ENCODE data around the gene SCFD2. TPM values are rescaled to one million over a fixed set of nuclear protein-coding genes. Genes with fewer than 3 reads are reported as not detected.

The SCFD2 gene
- polyA plus RNA-seq, 3 donors = 5.4 to 9.4 (median 6.7) TPM

GRCh38 chr4:53377319-53378170, 11.7 kb upstream of the SCFD2 start, which contains the start of gene FIP1L1:
TSS of gene FIP1L1 (plus strand) at chr4:53377641. CDS start at chr4:53377839, 198 bp downstream.
- WGBS (ENCODE audit: insufficient coverage) = 0% methylated on average over 81 of the region's 85 CpGs
- peaks cover 10 to 11% of the 10 kb centered on the region in 2 donors for H3K36me3 Mint-ChIP-seq
- Histone ChIP-seq H3K9me3 (replicated peaks in 1 of 2; ENCODE audit: control insufficient read depth in 1 of 2, insufficient read depth in 1 of 2, low read length in 2 of 2) (no peaks in the 10 kb centered on the region), H3K79me2 (ENCODE audit: insufficient read depth, low read length) (peaks cover 51% of the 10 kb centered on the region), H3K9ac (ENCODE audit: insufficient read depth, low read length, poor library complexity, severe bottlenecking) (peak within 1 kb of the TSS; percentile 85), H3K27me3 (ENCODE audit: control insufficient read depth in 2 of 2, insufficient read depth in 2 of 2, low read length in 2 of 2) (no peaks in the 10 kb centered on the region), H3K27ac (ENCODE audit: low read depth in 1 of 2, low read length in 2 of 2) (peak within 1 kb of the TSS; percentile 82 to 89), H4K20me1 (ENCODE audit: insufficient read depth, low read length) (peaks cover 21% of the 10 kb centered on the region), H2AFZ (ENCODE audit: insufficient read depth, low read depth, low read length, poor library complexity, severe bottlenecking) (peak within 1 kb of the TSS; percentile 86), H3K36me3 (replicated peaks in 1 of 2; ENCODE audit: control insufficient read depth in 1 of 2, insufficient read depth in 2 of 2, low read length in 2 of 2) (peaks cover 6 to 7% of the 10 kb centered on the region in 2 donors), H3K4me1 (ENCODE audit: control insufficient read depth in 1 of 2, insufficient read depth in 2 of 2, low read length in 2 of 2) (peaks cover 16 to 23% of the 10 kb centered on the region in 2 donors), H3K4me2 (replicated peaks; ENCODE audit: extremely low read depth, low read length, poor library complexity, severe bottlenecking) (peak within 1 kb of the TSS; percentile 89), H3K4me3 (replicated peaks in 1 of 3; ENCODE audit: low read depth in 2 of 3, low read length in 3 of 3) (peak within 1 kb of the TSS; percentile 67 to 86 (median 83))
- DNase-seq = peak; percentile 86 to 93 (median 91)
- H3K4me1 Mint-ChIP-seq = peaks cover 28% of the 10 kb centered on the region
- H3K27ac Mint-ChIP-seq = peak within 1 kb of the TSS; percentile 96 to 99 (median 96)
- intact Hi-C loops (cut with micrococcal nuclease) = loop anchor here (1.0 to 10.0 kb wide), 2 partner anchors 10 to 687 kb away; partner anchors contain the start of gene CHIC2 (in 1 of the 2)
- H3K27me3 Mint-ChIP-seq (ENCODE audit: low read depth in 3 of 3) = peaks cover 0 to 2% (median 1%) of the 10 kb centered on the region in 3 donors
- TF ChIP-seq, protein P1, sequence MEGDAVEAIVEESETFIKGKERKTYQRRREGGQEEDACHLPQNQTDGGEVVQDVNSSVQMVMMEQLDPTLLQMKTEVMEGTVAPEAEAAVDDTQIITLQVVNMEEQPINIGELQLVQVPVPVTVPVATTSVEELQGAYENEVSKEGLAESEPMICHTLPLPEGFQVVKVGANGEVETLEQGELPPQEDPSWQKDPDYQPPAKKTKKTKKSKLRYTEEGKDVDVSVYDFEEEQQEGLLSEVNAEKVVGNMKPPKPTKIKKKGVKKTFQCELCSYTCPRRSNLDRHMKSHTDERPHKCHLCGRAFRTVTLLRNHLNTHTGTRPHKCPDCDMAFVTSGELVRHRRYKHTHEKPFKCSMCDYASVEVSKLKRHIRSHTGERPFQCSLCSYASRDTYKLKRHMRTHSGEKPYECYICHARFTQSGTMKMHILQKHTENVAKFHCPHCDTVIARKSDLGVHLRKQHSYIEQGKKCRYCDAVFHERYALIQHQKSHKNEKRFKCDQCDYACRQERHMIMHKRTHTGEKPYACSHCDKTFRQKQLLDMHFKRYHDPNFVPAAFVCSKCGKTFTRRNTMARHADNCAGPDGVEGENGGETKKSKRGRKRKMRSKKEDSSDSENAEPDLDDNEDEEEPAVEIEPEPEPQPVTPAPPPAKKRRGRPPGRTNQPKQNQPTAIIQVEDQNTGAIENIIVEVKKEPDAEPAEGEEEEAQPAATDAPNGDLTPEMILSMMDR (IDR thresholded peaks at IDR 0.05) = no peak
- H3K9me3 Mint-ChIP-seq = peaks cover 0 to 3% (median 0%) of the 10 kb centered on the region in 7 donors
- peak within 1 kb of the TSS; percentile 99 for H3K4me3 Mint-ChIP-seq

DNA sequence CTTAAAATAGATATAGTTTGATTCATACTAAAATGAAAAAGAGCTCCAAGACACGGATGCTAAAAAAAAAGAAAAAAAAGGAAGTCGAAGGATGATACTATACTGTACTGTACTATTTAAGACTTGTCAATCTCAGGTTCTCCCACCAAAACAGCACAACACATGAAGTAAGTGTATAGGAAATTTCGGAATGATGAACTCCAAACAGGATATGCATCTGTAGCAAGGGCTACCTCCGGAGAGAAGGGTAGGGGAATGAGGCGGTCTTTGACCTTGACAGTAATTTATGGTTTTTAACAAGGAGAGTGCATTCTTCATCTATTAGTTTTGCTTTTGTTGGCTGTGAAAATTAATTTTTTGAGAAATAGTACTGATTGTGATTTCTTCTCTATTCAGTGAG, 11.0 kb upstream of the SCFD2 start:
- peak overlapping the region; percentile 67 to 86 (median 83) for H3K4me3 ChIP-seq (replicated peaks in 1 of 3; ENCODE audit: low read depth in 2 of 3, low read length in 3 of 3)
- WGBS (ENCODE audit: insufficient coverage) = 49% methylated on average over 3 of the region's 5 CpGs
- H3K36me3 ChIP-seq (replicated peaks in 1 of 2; ENCODE audit: control insufficient read depth in 1 of 2, insufficient read depth in 2 of 2, low read length in 2 of 2) = peaks cover 0 to under 1% of the 10 kb centered on the region in 2 donors
- peaks cover 19% of the 10 kb centered on the region for H4K20me1 ChIP-seq (ENCODE audit: insufficient read depth, low read length)
- H3K9ac ChIP-seq (ENCODE audit: insufficient read depth, low read length, poor library complexity, severe bottlenecking) = peak overlapping the region; percentile 85
- H3K9me3 ChIP-seq (replicated peaks in 1 of 2; ENCODE audit: control insufficient read depth in 1 of 2, insufficient read depth in 1 of 2, low read length in 2 of 2) = no peaks in the 10 kb centered on the region
- peaks cover 16 to 23% of the 10 kb centered on the region in 2 donors for H3K4me1 ChIP-seq (ENCODE audit: control insufficient read depth in 1 of 2, insufficient read depth in 2 of 2, low read length in 2 of 2)
- no peaks in the 10 kb centered on the region for H3K27me3 ChIP-seq (ENCODE audit: control insufficient read depth in 2 of 2, insufficient read depth in 2 of 2, low read length in 2 of 2)
- TF ChIP-seq, protein P1 (IDR thresholded peaks at IDR 0.05) = no peak
- peak overlapping the region in 1 of 2 donors; percentile 89 for H3K27ac ChIP-seq (ENCODE audit: low read depth in 1 of 2, low read length in 2 of 2)
- DNase-seq = no peak
- intact Hi-C loops (cut with micrococcal nuclease) = loop anchor here (1.0 to 10.0 kb wide), 2 partner anchors 10 to 688 kb away; partner anchors contain the start of gene CHIC2 (in 1 of the 2)
- Mint-ChIP-seq H3K4me1 (peaks cover 28% of the 10 kb centered on the region), H3K27ac (peak overlapping the region; percentile 18 to 99 (median 96)), H3K27me3 (ENCODE audit: low read depth in 3 of 3) (peaks cover 0 to 2% (median 1%) of the 10 kb centered on the region in 3 donors), H3K36me3 (peaks cover 6 to 7% of the 10 kb centered on the region in 2 donors), H3K4me3 (peak overlapping the region; percentile 99), H3K9me3 (peaks cover 0 to 3% (median 0%) of the 10 kb centered on the region in 7 donors)
- peaks cover 44% of the 10 kb centered on the region for H3K79me2 ChIP-seq (ENCODE audit: insufficient read depth, low read length)
- H2AFZ ChIP-seq (ENCODE audit: insufficient read depth, low read depth, low read length, poor library complexity, severe bottlenecking) = peak overlapping the region; percentile 86
- peak overlapping the region; percentile 89 for H3K4me2 ChIP-seq (replicated peaks; ENCODE audit: extremely low read depth, low read length, poor library complexity, severe bottlenecking)
